ENCODE data around the gene DAPK2.

DNA sequence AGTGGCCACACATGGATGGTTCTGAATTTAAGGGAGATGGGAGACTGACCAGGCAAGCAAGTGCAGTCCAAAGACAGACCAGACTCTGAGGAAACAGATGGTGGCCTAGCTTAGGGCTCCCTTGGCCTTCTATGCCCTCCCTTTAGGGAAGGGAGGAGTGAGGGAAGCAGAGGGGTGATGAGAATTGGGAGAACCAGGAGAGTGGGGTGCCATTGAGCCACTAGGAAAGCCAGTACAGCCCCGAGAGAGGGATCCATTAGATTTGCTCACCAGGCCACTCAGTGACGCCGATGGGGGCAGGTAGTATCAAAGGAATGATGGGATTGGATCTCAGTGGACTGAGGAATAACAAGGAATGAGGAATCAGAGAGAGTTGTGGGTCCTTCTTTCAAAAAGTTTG lies 182.1 kb downstream of the DAPK2 start:
- TF ChIP-seq POLR2AphosphoS5 (IDR thresholded peaks at IDR 0.05) = no peak
- TF ChIP-seq, protein P1, sequence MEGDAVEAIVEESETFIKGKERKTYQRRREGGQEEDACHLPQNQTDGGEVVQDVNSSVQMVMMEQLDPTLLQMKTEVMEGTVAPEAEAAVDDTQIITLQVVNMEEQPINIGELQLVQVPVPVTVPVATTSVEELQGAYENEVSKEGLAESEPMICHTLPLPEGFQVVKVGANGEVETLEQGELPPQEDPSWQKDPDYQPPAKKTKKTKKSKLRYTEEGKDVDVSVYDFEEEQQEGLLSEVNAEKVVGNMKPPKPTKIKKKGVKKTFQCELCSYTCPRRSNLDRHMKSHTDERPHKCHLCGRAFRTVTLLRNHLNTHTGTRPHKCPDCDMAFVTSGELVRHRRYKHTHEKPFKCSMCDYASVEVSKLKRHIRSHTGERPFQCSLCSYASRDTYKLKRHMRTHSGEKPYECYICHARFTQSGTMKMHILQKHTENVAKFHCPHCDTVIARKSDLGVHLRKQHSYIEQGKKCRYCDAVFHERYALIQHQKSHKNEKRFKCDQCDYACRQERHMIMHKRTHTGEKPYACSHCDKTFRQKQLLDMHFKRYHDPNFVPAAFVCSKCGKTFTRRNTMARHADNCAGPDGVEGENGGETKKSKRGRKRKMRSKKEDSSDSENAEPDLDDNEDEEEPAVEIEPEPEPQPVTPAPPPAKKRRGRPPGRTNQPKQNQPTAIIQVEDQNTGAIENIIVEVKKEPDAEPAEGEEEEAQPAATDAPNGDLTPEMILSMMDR (IDR thresholded peaks at IDR 0.05) = no peak
